ENCODE data around the gene PROSER3. TPM values are rescaled to one million over a fixed set of nuclear protein-coding genes. Genes with fewer than 3 reads are reported as not detected.

The PROSER3 gene
- total and polyA plus RNA-seq, 9 of the 15 experiments (the other 6 are each of a cell fraction or from before 2014, with no cell fraction given): 1.0 to 39.5 (median 5.1) TPM

- TF ChIP-seq, protein P1, sequence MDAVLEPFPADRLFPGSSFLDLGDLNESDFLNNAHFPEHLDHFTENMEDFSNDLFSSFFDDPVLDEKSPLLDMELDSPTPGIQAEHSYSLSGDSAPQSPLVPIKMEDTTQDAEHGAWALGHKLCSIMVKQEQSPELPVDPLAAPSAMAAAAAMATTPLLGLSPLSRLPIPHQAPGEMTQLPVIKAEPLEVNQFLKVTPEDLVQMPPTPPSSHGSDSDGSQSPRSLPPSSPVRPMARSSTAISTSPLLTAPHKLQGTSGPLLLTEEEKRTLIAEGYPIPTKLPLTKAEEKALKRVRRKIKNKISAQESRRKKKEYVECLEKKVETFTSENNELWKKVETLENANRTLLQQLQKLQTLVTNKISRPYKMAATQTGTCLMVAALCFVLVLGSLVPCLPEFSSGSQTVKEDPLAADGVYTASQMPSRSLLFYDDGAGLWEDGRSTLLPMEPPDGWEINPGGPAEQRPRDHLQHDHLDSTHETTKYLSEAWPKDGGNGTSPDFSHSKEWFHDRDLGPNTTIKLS (IDR thresholded peaks at IDR 0.05; ENCODE audit: borderline replicate concordance, low read depth): peak; percentile 62; the same call in 1 of the 2 replicates
- TF ChIP-seq TBL1XR1 (IDR thresholded peaks at IDR 0.05; ENCODE audit: low read length in 2 of 2): no peak; a peak in 2 of 4 replicates
- TF ChIP-seq TFAP4 (CRISPR knock-in tag; IDR thresholded peaks at IDR 0.05; ENCODE audit: borderline replicate concordance): no peak; the same call in 1 of the 2 replicates
- TF ChIP-seq PKNOX1 (IDR thresholded peaks at IDR 0.05): no peak
- TF ChIP-seq ZBTB12 (CRISPR knock-in tag; IDR thresholded peaks at IDR 0.05): peak; percentile 81
- peak; percentile 74 for TF ChIP-seq SAP30 (IDR thresholded peaks at IDR 0.05; ENCODE audit: borderline replicate concordance, insufficient read depth, low read depth, low read length, poor library complexity, severe bottlenecking)
- TF ChIP-seq ETV5 (CRISPR knock-in tag; IDR thresholded peaks at IDR 0.05; ENCODE audit: low read depth): no peak; the same call in 1 of the 2 replicates
- TF ChIP-seq, protein P2, sequence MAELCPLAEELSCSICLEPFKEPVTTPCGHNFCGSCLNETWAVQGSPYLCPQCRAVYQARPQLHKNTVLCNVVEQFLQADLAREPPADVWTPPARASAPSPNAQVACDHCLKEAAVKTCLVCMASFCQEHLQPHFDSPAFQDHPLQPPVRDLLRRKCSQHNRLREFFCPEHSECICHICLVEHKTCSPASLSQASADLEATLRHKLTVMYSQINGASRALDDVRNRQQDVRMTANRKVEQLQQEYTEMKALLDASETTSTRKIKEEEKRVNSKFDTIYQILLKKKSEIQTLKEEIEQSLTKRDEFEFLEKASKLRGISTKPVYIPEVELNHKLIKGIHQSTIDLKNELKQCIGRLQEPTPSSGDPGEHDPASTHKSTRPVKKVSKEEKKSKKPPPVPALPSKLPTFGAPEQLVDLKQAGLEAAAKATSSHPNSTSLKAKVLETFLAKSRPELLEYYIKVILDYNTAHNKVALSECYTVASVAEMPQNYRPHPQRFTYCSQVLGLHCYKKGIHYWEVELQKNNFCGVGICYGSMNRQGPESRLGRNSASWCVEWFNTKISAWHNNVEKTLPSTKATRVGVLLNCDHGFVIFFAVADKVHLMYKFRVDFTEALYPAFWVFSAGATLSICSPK (IDR thresholded peaks at IDR 0.05; ENCODE audit: borderline replicate concordance): no peak
- TF ChIP-seq MTA3 (IDR thresholded peaks at IDR 0.05; ENCODE audit: borderline replicate concordance): no peak
- TF ChIP-seq, protein P3, sequence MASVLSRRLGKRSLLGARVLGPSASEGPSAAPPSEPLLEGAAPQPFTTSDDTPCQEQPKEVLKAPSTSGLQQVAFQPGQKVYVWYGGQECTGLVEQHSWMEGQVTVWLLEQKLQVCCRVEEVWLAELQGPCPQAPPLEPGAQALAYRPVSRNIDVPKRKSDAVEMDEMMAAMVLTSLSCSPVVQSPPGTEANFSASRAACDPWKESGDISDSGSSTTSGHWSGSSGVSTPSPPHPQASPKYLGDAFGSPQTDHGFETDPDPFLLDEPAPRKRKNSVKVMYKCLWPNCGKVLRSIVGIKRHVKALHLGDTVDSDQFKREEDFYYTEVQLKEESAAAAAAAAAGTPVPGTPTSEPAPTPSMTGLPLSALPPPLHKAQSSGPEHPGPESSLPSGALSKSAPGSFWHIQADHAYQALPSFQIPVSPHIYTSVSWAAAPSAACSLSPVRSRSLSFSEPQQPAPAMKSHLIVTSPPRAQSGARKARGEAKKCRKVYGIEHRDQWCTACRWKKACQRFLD (CRISPR knock-in tag; IDR thresholded peaks at IDR 0.05): no peak
- no peak for TF ChIP-seq KLF13 (tag; IDR thresholded peaks at IDR 0.05; ENCODE audit: borderline replicate concordance, low read depth)
- TF ChIP-seq TARDBP (IDR thresholded peaks at IDR 0.05): no peak
- no peak for TF ChIP-seq TAF15 (IDR thresholded peaks at IDR 0.05; ENCODE audit: low read depth, low read length)
- no peak for TF ChIP-seq PHF21A (IDR thresholded peaks at IDR 0.05; ENCODE audit: borderline replicate concordance, low read depth)
- TF ChIP-seq TCF15 (CRISPR knock-in tag; IDR thresholded peaks at IDR 0.05): no peak
Measured at GRCh38 chr19:35745328-35746086, 12.5 kb upstream of the PROSER3 start, which contains the start of the genes PSENEN and U2AF1L4 (continued).

Data from K562 (cell line).